Spleen (tissue), 7 donors: Measurements from ENCODE around the gene BPIFA3.

Experiments used
- POLR2A ChIP-seq, 3 donors: fragments of 450-650 bp; IDR thresholded peaks; one replicate each; pipeline ENCODE4 v1.5.1; 2017; ENCODE audit warnings: antibody characterized with exemption in 3 of 3, mild to moderate bottlenecking in 1 of 3
- POLR2AphosphoS5 ChIP-seq, 3 donors: sonication (generic); formaldehyde crosslinking; IDR thresholded peaks; one replicate each; pipeline ENCODE4 v1.5.1; 2017; ENCODE audit warnings: antibody characterized with exemption in 3 of 3
- TF ChIP-seq, protein P1 (sequence below), 11 experiments: fragments of 200-600 bp in 7 of 11; fragments of 450-650 bp in 4 of 11; sonication (generic) in 4 of 11; IDR thresholded peaks in 8 of 11; conservative IDR thresholded peaks in 3 of 11; 1 replicate in 7 of 11; 2 replicates in 4 of 11; pipeline versions ENCODE4 v1.4.0 to v1.8.0; 2016 to 2021; ENCODE audit warnings: antibody characterized with exemption in 11 of 11, inconsistent platforms in 4 of 11, mild to moderate bottlenecking in 1 of 11
- donor health status: DM: no; HTN: no; CAD: no; lungs with moderate emphysema.
- donor health status: DM: no; HTN: no; CAD: no.
- donor health status: DM: no; HTN: no; CAD: no.

DNA sequence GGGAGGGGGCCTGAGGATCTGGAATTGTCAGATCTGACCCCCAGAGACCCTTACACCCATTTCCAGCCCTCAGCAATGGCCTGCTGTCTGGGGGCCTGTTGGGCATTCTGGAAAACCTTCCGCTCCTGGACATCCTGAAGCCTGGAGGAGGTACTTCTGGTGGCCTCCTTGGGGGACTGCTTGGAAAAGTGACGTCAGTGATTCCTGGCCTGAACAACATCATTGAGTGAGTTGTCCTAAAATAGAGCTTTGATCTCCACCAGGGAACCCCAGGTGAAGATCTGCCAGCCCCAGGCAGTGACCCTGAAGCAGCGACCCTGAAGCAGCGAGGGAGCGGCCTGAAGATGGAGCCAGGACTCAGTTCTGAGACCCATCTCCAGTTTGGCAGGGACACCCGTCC, 20.8 kb downstream of the BPIFA3 start:
- TF ChIP-seq, protein P1, sequence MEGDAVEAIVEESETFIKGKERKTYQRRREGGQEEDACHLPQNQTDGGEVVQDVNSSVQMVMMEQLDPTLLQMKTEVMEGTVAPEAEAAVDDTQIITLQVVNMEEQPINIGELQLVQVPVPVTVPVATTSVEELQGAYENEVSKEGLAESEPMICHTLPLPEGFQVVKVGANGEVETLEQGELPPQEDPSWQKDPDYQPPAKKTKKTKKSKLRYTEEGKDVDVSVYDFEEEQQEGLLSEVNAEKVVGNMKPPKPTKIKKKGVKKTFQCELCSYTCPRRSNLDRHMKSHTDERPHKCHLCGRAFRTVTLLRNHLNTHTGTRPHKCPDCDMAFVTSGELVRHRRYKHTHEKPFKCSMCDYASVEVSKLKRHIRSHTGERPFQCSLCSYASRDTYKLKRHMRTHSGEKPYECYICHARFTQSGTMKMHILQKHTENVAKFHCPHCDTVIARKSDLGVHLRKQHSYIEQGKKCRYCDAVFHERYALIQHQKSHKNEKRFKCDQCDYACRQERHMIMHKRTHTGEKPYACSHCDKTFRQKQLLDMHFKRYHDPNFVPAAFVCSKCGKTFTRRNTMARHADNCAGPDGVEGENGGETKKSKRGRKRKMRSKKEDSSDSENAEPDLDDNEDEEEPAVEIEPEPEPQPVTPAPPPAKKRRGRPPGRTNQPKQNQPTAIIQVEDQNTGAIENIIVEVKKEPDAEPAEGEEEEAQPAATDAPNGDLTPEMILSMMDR (IDR thresholded peaks at IDR 0.05 in 8 of 11, conservative IDR thresholded peaks at IDR 0.05 in 3 of 11), result no peak
- TF ChIP-seq POLR2A (IDR thresholded peaks at IDR 0.05) (no peak), POLR2AphosphoS5 (IDR thresholded peaks at IDR 0.05) (no peak)
